ENCODE measurements around the gene GLI3.

DNA sequence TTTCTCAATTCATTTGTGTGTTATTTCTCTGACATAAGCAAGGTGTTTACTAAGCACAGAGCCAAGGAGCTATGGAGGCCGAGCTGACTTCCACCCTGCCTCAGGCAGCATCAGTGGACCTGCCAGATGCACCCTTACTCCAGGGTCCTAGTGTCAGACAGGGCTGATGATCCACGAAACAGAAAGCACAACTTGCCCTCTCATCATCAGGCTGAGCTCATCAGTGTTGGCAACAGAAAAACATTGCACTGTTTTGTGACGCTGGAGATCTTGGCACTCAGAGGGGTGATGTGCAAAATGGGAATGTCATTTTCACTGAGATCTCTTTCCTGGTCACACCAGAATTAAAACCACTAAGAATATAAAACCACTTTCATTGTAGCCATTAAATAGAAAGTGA, 201.8 kb downstream of the GLI3 start:
- no peak for TF ChIP-seq POLR2A (IDR thresholded peaks at IDR 0.05)
- TF ChIP-seq, protein P1, sequence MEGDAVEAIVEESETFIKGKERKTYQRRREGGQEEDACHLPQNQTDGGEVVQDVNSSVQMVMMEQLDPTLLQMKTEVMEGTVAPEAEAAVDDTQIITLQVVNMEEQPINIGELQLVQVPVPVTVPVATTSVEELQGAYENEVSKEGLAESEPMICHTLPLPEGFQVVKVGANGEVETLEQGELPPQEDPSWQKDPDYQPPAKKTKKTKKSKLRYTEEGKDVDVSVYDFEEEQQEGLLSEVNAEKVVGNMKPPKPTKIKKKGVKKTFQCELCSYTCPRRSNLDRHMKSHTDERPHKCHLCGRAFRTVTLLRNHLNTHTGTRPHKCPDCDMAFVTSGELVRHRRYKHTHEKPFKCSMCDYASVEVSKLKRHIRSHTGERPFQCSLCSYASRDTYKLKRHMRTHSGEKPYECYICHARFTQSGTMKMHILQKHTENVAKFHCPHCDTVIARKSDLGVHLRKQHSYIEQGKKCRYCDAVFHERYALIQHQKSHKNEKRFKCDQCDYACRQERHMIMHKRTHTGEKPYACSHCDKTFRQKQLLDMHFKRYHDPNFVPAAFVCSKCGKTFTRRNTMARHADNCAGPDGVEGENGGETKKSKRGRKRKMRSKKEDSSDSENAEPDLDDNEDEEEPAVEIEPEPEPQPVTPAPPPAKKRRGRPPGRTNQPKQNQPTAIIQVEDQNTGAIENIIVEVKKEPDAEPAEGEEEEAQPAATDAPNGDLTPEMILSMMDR (IDR thresholded peaks at IDR 0.05) = no peak
